NT2/D1 (cell line): ENCODE measurements around the gene PLEK2.

ENCODE experiments used
- DNase-seq: peaks from one replicate; pipeline ENCODE4 v3.0.0-alpha.2; 2011; ENCODE audit warnings: low read depth, low spot score
- H3K27me3 ChIP-seq: 2 replicates; pipeline ENCODE4 v1.6.0; 2011; ENCODE audit warnings: mild to moderate bottlenecking; ENCODE audit not compliant: insufficient read length, insufficient read depth
- H3K36me3 ChIP-seq: 2 replicates; pipeline ENCODE4 v1.6.1; 2011; ENCODE audit warnings: mild to moderate bottlenecking, low read length, mixed read lengths; ENCODE audit not compliant: insufficient read depth, insufficient read length
- H3K4me1 ChIP-seq: 2 replicates; pipeline ENCODE4 v1.5.1; 2011; ENCODE audit not compliant: insufficient read depth, insufficient read length
- H3K4me3 ChIP-seq: 2 replicates; pipeline ENCODE4 v1.5.1; 2011; ENCODE audit warnings: low read depth; ENCODE audit not compliant: insufficient read length
- H3K9ac ChIP-seq: 2 replicates; pipeline ENCODE4 v1.6.0; 2011; ENCODE audit warnings: low read depth; ENCODE audit not compliant: insufficient read length
- H3K9me3 ChIP-seq: 2 replicates; pipeline ENCODE4 v1.5.1; 2011; ENCODE audit warnings: mild to moderate bottlenecking, low read length; ENCODE audit not compliant: insufficient read depth
- SUZ12 ChIP-seq: IDR thresholded peaks from 2 replicates; pipeline ENCODE4 v1.6.1; 2011; ENCODE audit not compliant: insufficient read length, insufficient read depth; ENCODE audit errors: extremely low read depth
- YY1 ChIP-seq: IDR thresholded peaks from 2 replicates; pipeline ENCODE4 v1.6.1; 2011; ENCODE audit not compliant: insufficient read length, insufficient read depth
- ZNF274 ChIP-seq: IDR thresholded peaks from 2 replicates; pipeline ENCODE4 v1.6.1; 2011; ENCODE audit warnings: mild to moderate bottlenecking, low read depth, low read length

Gene PLEK2

DNA sequence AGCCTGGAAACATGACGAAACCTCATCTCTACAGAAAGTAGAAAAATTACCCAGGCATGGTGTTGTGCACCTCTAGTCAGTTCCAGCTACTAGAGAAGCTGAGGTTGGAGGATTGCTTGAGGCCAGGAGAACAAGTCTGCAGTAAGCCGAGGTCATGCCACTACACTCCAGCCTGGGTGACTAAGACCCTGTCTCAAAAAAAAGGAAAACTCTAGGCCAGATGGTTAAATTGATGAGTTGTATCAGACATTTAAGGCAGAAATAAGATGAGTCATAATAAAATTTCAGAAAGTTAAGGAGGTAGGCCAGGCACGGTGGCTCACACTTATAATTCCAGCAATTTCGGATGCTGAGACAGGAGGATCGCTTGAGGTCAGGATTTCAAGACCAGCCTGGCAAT, 41.1 kb downstream of the PLEK2 start:
- Histone ChIP-seq H3K4me3 (no peak overlapping the region), H3K4me1 (no peaks in the 10 kb centered on the region), H3K9ac (no peak overlapping the region), H3K9me3 (no peaks in the 10 kb centered on the region), H3K27me3 (no peaks in the 10 kb centered on the region), H3K36me3 (peaks cover 75% of the 10 kb centered on the region)
- no peak for DNase-seq
- TF ChIP-seq SUZ12 = no peak

- Histone ChIP-seq H3K36me3 (peaks cover 84% of the 10 kb centered on the region), H3K27me3 (no peaks in the 10 kb centered on the region), H3K4me3 (no peak overlapping the region), H3K4me1 (no peaks in the 10 kb centered on the region), H3K9ac (no peak overlapping the region), H3K9me3 (no peaks in the 10 kb centered on the region)
- TF ChIP-seq ZNF274 (no peak), SUZ12 (no peak), YY1 (no peak)
- no peak for DNase-seq
These were observed 46.5 kb downstream of the PLEK2 start for GRCh38 chr14:67365476-67365875.

DNA sequence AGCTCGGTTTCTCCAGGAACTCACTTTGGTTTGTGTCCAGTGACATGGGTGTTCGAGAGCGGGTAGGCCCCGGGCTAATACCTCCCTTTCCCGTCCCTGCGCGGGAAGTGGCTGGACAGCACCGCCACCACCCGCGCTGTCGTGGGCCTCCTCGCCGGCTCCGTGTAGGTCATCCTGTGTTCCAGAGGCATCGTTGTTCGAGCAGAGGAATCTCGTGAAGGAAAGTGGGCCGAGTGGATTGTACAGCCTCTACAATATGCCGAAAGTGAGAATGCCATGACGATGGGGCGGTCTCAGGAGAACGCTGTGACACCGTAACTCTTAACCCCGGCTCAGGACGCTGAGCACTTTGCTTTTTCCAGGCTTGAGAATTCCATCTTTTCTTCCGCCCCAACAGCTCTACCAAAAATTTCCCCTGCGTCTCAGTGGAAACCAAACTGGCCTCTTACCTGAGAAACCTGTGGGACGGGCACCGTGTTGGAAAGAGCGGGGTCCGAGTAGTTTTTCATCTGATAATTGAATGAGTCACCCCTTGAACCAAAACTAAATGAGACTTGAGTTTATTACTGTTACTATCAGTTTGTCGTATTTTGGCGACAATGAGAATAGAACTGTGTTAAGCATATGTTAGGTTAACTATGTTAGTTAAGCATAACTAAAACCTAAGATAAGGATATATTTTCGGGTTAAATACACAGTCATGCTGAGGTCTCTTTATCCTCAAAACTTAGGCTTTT, 51.3 kb downstream of the PLEK2 start:
- DNase-seq = no peak

GRCh38 chr14:67359775-67360469, 52.0 kb downstream of the PLEK2 start, which contains the start of the genes ATP6V1D and EIF2S1:
ATP6V1D (minus strand) TSS chr14:67359804; CDS start chr14:67359698, 106 bp downstream.
EIF2S1 (plus strand) TSS chr14:67360328; CDS start chr14:67364768, 4,440 bp downstream.
- peak within 1 kb of the TSS; percentile 98 for H3K4me3 ChIP-seq
- peak; percentile 96 for DNase-seq
- peak within 1 kb of the TSS; percentile 95 for H3K9ac ChIP-seq
- no peaks in the 10 kb centered on the region for H3K9me3 ChIP-seq
- peaks cover 38% of the 10 kb centered on the region for H3K36me3 ChIP-seq
- H3K4me1 ChIP-seq = no peaks in the 10 kb centered on the region
- no peak for TF ChIP-seq ZNF274
- no peak for TF ChIP-seq SUZ12
- TF ChIP-seq YY1 = no peak
- H3K27me3 ChIP-seq = no peaks in the 10 kb centered on the region

More for the DNA sequence above, 51.3 kb downstream of the PLEK2 start:
- Histone ChIP-seq H3K4me1 (no peaks in the 10 kb centered on the region), H3K36me3 (peaks cover 45% of the 10 kb centered on the region), H3K9me3 (no peaks in the 10 kb centered on the region), H3K9ac (peak overlapping the region; percentile 95), H3K27me3 (no peaks in the 10 kb centered on the region), H3K4me3 (peak overlapping the region; percentile 98)
- TF ChIP-seq ZNF274 (no peak), YY1 (no peak), SUZ12 (no peak)

- H3K36me3 ChIP-seq = peaks cover 30% of the 10 kb centered on the region
- H3K9ac ChIP-seq = peak overlapping the region; percentile 86
- H3K27me3 ChIP-seq = no peaks in the 10 kb centered on the region
- DNase-seq = no peak
- H3K9me3 ChIP-seq = no peaks in the 10 kb centered on the region
- TF ChIP-seq YY1 (no peak), SUZ12 (no peak), ZNF274 (no peak)
- H3K4me1 ChIP-seq = no peaks in the 10 kb centered on the region
- peak overlapping the region; percentile 98 for H3K4me3 ChIP-seq
These were observed 52.8 kb downstream of the PLEK2 start for GRCh38 chr14:67358924-67359774.

GRCh38 chr14:67357969-67358354, 54.0 kb downstream of the PLEK2 start:
- no peak overlapping the region for H3K4me3 ChIP-seq
- H3K9ac ChIP-seq = no peak overlapping the region
- H3K4me1 ChIP-seq = no peaks in the 10 kb centered on the region
- no peaks in the 10 kb centered on the region for H3K9me3 ChIP-seq
- H3K36me3 ChIP-seq = peaks cover 29% of the 10 kb centered on the region
- no peak for DNase-seq
- H3K27me3 ChIP-seq = no peaks in the 10 kb centered on the region
- TF ChIP-seq SUZ12 (no peak), ZNF274 (no peak), YY1 (no peak)
